CD14-positive monocyte (primary cell): ENCODE data around the gene RBL2. TPM values are rescaled to one million over a fixed set of nuclear protein-coding genes. Genes with fewer than 3 reads are reported as not detected.

Experiments used
- DNase-seq, 3 donors: peaks; one replicate each; pipeline ENCODE4 v3.0.0-alpha.2; 2011 to 2022
- H2AFZ ChIP-seq: 2 replicates; pipeline ENCODE4 v1.6.0; 2012; ENCODE audit warnings: mild to moderate bottlenecking, low read depth, low read length, inconsistent platforms; ENCODE audit not compliant: insufficient read depth, poor library complexity, severe bottlenecking
- H3K27ac ChIP-seq, 2 donors: 1 replicate in 1 of 2; 2 replicates in 1 of 2; pipeline ENCODE4 v1.5.1; 2012 to 2013; ENCODE audit warnings: low read length in 2 of 2, control low read depth in 1 of 2, inconsistent platforms in 1 of 2, low read depth in 1 of 2, mild to moderate bottlenecking in 1 of 2
- H3K27me3 ChIP-seq, 2 donors: one replicate each; pipeline versions ENCODE4 v1.6.0 to v1.6.1; 2011 to 2013; ENCODE audit warnings: low read length in 2 of 2; ENCODE audit not compliant: control insufficient read depth in 2 of 2, insufficient read depth in 2 of 2
- H3K36me3 ChIP-seq, 2 donors: replicated peaks in 1 of 2; 1 replicate in 1 of 2; 2 replicates in 1 of 2; pipeline versions ENCODE4 v1.5.1 to v1.6.1; 2012 to 2013; ENCODE audit warnings: low read length in 2 of 2, control low read depth in 1 of 2, inconsistent platforms in 1 of 2, mild to moderate bottlenecking in 1 of 2; ENCODE audit not compliant: insufficient read depth in 2 of 2, control insufficient read depth in 1 of 2
- H3K4me1 ChIP-seq, 2 donors: 1 replicate in 1 of 2; 2 replicates in 1 of 2; pipeline versions ENCODE4 v1.5.1 to v1.6.1; 2012 to 2013; ENCODE audit warnings: low read length in 2 of 2, control low read depth in 1 of 2, inconsistent platforms in 1 of 2, mild to moderate bottlenecking in 1 of 2, moderate library complexity in 1 of 2; ENCODE audit not compliant: insufficient read depth in 2 of 2, control insufficient read depth in 1 of 2
- H3K4me2 ChIP-seq: replicated peaks from 2 replicates; pipeline ENCODE3; 2012; ENCODE audit warnings: low read length, moderate library complexity, mild to moderate bottlenecking; ENCODE audit not compliant: poor library complexity, severe bottlenecking; ENCODE audit errors: extremely low read depth
- H3K4me3 ChIP-seq, 3 experiments: fragments of 200-600 bp in 1 of 3; sonication (generic) in 1 of 3; replicated peaks in 1 of 3; 1 replicate in 2 of 3; 2 replicates in 1 of 3; pipeline ENCODE4 v1.5.1; 2011 to 2013; ENCODE audit warnings: low read length in 3 of 3, mild to moderate bottlenecking in 3 of 3, control low read depth in 2 of 3, low read depth in 2 of 3, inconsistent platforms in 1 of 3, moderate library complexity in 1 of 3
- H3K79me2 ChIP-seq: 2 replicates; pipeline ENCODE4 v1.6.0; 2012; ENCODE audit warnings: mild to moderate bottlenecking, control low read depth, inconsistent platforms, low read length, moderate library complexity; ENCODE audit not compliant: insufficient read depth
- H3K9ac ChIP-seq: 2 replicates; pipeline ENCODE4 v1.6.0; 2017; ENCODE audit warnings: low read length, mild to moderate bottlenecking; ENCODE audit not compliant: insufficient read depth, poor library complexity, severe bottlenecking
- H3K9me3 ChIP-seq, 2 donors: replicated peaks in 1 of 2; 1 replicate in 1 of 2; 2 replicates in 1 of 2; pipeline versions ENCODE4 v1.5.1 to v1.6.1; 2012 to 2013; ENCODE audit warnings: low read length in 2 of 2, control low read depth in 1 of 2; ENCODE audit not compliant: control insufficient read depth in 1 of 2, insufficient read depth in 1 of 2
- H4K20me1 ChIP-seq: 2 replicates; pipeline ENCODE4 v1.6.0; 2012; ENCODE audit warnings: mild to moderate bottlenecking, low read length, control low read depth, moderate library complexity; ENCODE audit not compliant: insufficient read depth
- H3K27ac Mint-ChIP-seq, 7 donors: one replicate each; pipeline ENCODE4 v1.8.0; 2020; ENCODE audit warnings: mild to moderate bottlenecking in 7 of 7, mixed read lengths in 7 of 7, moderate library complexity in 6 of 7, inconsistent platforms in 2 of 7
- H3K27me3 Mint-ChIP-seq, 3 donors: one replicate each; pipeline ENCODE4 v1.8.0; 2021 to 2022; ENCODE audit warnings: low read depth in 3 of 3, mild to moderate bottlenecking in 3 of 3, mixed read lengths in 3 of 3, moderate library complexity in 3 of 3, inconsistent platforms in 1 of 3
- H3K36me3 Mint-ChIP-seq, 2 donors: one replicate each; pipeline ENCODE4 v1.8.0; 2020; ENCODE audit warnings: mixed read lengths in 2 of 2, inconsistent platforms in 1 of 2, mild to moderate bottlenecking in 1 of 2
- H3K4me1 Mint-ChIP-seq: one replicate; pipeline ENCODE4 v1.8.0; 2020; ENCODE audit warnings: mild to moderate bottlenecking, mixed read lengths
- H3K4me3 Mint-ChIP-seq, 2 donors: one replicate each; pipeline ENCODE4 v1.8.0; 2020; ENCODE audit warnings: mild to moderate bottlenecking in 2 of 2, mixed read lengths in 2 of 2, moderate library complexity in 1 of 2
- H3K9me3 Mint-ChIP-seq, 7 donors: one replicate each; pipeline ENCODE4 v1.8.0; 2020 to 2022; ENCODE audit warnings: mixed read lengths in 7 of 7, mild to moderate bottlenecking in 6 of 7, moderate library complexity in 6 of 7, inconsistent platforms in 2 of 7
- WGBS: methylation state at CpG from one replicate; pipeline ENCODE4 v1.1.5; 2013; ENCODE audit warnings: missing lambda C conversion rate; ENCODE audit not compliant: insufficient coverage; 5-methylcytosine and 5-hydroxymethylcytosine counted together
- intact Hi-C, 2 donors: fragments of 100-400 bp; cut with micrococcal nuclease; formaldehyde crosslinking; loops; one replicate each; pipeline versions ENCODE4 v1.15.0 to v1.15.1; 2023
- polyA plus RNA-seq, 3 donors: library from polyadenylated mRNA; depleted of rRNA in 1 of 3; unstranded in 2 of 3; stranded (reverse) in 1 of 3; fragments of 300-500 nt in 2 of 3; fragments of >200 nt in 1 of 3; fragmentation: Illumina TruSeq in 2 of 3; gene quantifications; 1 replicate in 2 of 3; 2 replicates in 1 of 3; pipeline ENCODE4 v1.2.3, GENCODE V29; 2012 to 2021
- TF ChIP-seq, protein P1 (sequence below): fragments of 200-600 bp; IDR thresholded peaks from one replicate; pipeline ENCODE4 v1.8.0; 2022; ENCODE audit warnings: antibody characterized with exemption, mild to moderate bottlenecking

The RBL2 gene
- polyA plus RNA-seq, 3 donors = 54.3 to 104 (median 77.7) TPM

- Mint-ChIP-seq H3K27me3 (no peaks in the 10 kb centered on the region), H3K4me1 (no peaks in the 10 kb centered on the region), H3K36me3 (peaks cover 76 to 95% of the 10 kb centered on the region in 2 donors), H3K27ac (no peak overlapping the region), H3K9me3 (no peaks in the 10 kb centered on the region), H3K4me3 (no peak overlapping the region)
- intact Hi-C loops = no loop called here
- Histone ChIP-seq H3K9ac (no peak overlapping the region), H3K36me3 (peaks cover 75 to 100% of the 10 kb centered on the region in 2 donors), H4K20me1 (peaks cover 5% of the 10 kb centered on the region), H3K4me3 (no peak overlapping the region), H3K27ac (no peak overlapping the region), H3K79me2 (no peaks in the 10 kb centered on the region), H3K4me2 (no peak overlapping the region), H3K4me1 (no peaks in the 10 kb centered on the region), H3K27me3 (no peaks in the 10 kb centered on the region), H3K9me3 (no peaks in the 10 kb centered on the region), H2AFZ (no peak overlapping the region)
- no peak for DNase-seq
- TF ChIP-seq, protein P1, sequence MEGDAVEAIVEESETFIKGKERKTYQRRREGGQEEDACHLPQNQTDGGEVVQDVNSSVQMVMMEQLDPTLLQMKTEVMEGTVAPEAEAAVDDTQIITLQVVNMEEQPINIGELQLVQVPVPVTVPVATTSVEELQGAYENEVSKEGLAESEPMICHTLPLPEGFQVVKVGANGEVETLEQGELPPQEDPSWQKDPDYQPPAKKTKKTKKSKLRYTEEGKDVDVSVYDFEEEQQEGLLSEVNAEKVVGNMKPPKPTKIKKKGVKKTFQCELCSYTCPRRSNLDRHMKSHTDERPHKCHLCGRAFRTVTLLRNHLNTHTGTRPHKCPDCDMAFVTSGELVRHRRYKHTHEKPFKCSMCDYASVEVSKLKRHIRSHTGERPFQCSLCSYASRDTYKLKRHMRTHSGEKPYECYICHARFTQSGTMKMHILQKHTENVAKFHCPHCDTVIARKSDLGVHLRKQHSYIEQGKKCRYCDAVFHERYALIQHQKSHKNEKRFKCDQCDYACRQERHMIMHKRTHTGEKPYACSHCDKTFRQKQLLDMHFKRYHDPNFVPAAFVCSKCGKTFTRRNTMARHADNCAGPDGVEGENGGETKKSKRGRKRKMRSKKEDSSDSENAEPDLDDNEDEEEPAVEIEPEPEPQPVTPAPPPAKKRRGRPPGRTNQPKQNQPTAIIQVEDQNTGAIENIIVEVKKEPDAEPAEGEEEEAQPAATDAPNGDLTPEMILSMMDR = no peak
- no CpG with 5 or more reads among the region's 1 CpG for WGBS
These were observed 58.2 kb downstream of the RBL2 start for GRCh38 chr16:53492503-53492902.

DNA sequence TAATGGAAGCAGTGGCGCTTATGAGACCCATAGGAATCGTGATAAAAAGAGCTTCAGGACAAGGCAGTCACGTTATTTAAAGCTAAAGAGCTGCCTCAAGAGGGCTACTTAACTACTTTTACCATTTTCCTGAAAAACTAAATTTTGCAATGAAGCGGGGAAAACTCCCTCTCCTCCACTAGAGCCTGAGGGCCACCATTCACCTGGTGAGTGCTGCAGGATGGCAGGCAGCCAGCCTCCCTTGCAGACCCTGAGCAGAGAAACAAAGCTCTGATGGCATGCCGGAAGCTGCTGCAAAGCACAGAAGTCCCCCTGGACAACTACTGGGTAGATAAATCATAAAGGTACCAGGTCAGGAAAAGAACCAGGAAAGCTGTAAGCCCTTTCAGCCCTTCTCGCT, 60.4 kb downstream of the RBL2 start:
- H3K9me3 Mint-ChIP-seq = no peaks in the 10 kb centered on the region
- no peak overlapping the region for H3K4me3 Mint-ChIP-seq
- peaks cover 76 to 92% of the 10 kb centered on the region in 2 donors for H3K36me3 Mint-ChIP-seq
- H3K9me3 ChIP-seq = no peaks in the 10 kb centered on the region
- peaks cover 5% of the 10 kb centered on the region for H4K20me1 ChIP-seq
- intact Hi-C loops = no loop called here
- no peaks in the 10 kb centered on the region for H3K4me1 ChIP-seq
- TF ChIP-seq, protein P1 = no peak
- H3K36me3 ChIP-seq = peaks cover 83 to 96% of the 10 kb centered on the region in 2 donors
- H3K9ac ChIP-seq = no peak overlapping the region
- H2AFZ ChIP-seq = no peak overlapping the region
- WGBS = 97% methylated on average over 4 of the region's 6 CpGs
- H3K4me2 ChIP-seq = no peak overlapping the region
- no peaks in the 10 kb centered on the region for H3K27me3 Mint-ChIP-seq
- H3K4me1 Mint-ChIP-seq = no peaks in the 10 kb centered on the region
- no peaks in the 10 kb centered on the region for H3K27me3 ChIP-seq
- H3K4me3 ChIP-seq = no peak overlapping the region
- no peak for DNase-seq
- H3K27ac ChIP-seq = no peak overlapping the region
- no peaks in the 10 kb centered on the region for H3K79me2 ChIP-seq
- H3K27ac Mint-ChIP-seq = peak overlapping the region in 1 of 7 donors; percentile 52
